Activated T-cell treated with anti-CD3 and anti-CD28 coated beads, Interleukin-2, amount 50 U/mL, for 4 hours (primary cell): ENCODE measurements around the gene IQCN. TPM values are rescaled to one million over a fixed set of nuclear protein-coding genes. Genes with fewer than 3 reads are reported as not detected.

Source experiments
- ATAC-seq, 2 donors: fragments of 200-7000 bp; cut with Tn5 transposase; one replicate each; pipeline ENCODE4 v1.10.0; 2021
- DNase-seq: peaks from one replicate; pipeline ENCODE4 v3.0.0-alpha.2; 2020
- H3K27me3 Mint-ChIP-seq: one replicate; pipeline ENCODE4 v1.8.0; 2021; ENCODE audit warnings: low read depth, mixed read lengths
- H3K36me3 Mint-ChIP-seq: one replicate; pipeline ENCODE4 v1.8.0; 2022; ENCODE audit warnings: mixed read lengths; ENCODE audit not compliant: insufficient read depth
- H3K4me1 Mint-ChIP-seq: one replicate; pipeline ENCODE4 v1.8.0; 2021; ENCODE audit warnings: low read depth, mixed read lengths
- H3K4me3 Mint-ChIP-seq: one replicate; pipeline ENCODE4 v1.8.0; 2021; ENCODE audit warnings: mild to moderate bottlenecking, moderate library complexity, mixed read lengths
- H3K9me3 Mint-ChIP-seq: one replicate; pipeline ENCODE4 v1.8.0; 2021; ENCODE audit warnings: mixed read lengths
- total RNA-seq, 3 donors: library from RNA; stranded (reverse); gene quantifications; one replicate each; pipeline ENCODE4 v1.2.1, GENCODE V29; 2021

IQCN gene
- total RNA-seq, 3 donors from 2014 or later, result 0.35 to 0.42 (median 0.38) TPM

DNA sequence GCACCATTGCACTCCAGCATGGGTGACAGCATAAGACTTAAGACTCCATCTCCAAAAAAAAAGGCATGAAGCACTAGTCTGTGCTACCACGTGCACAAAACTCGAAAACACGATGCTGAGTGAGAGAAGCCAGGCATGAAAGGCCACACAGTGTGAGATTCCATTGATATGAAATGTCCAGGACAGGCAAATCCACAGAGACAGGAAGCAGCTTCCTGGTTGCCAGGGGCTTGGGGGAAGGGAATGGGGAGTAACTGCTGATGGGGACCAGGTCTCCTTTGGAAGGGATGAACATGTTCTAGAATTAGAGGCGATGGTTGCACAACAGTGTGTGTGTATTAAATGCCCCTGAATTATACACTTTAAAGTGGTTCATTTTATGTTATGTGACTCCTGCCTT lies 23.1 kb upstream of the IQCN start:
- H3K27me3 Mint-ChIP-seq, result no peaks in the 10 kb centered on the region
- ATAC-seq (no peak), DNase-seq (no peak)
- peaks cover 53% of the 10 kb centered on the region for H3K4me1 Mint-ChIP-seq
- no peaks in the 10 kb centered on the region for H3K9me3 Mint-ChIP-seq
- H3K36me3 Mint-ChIP-seq, result no peaks in the 10 kb centered on the region
- H3K4me3 Mint-ChIP-seq, result no peak overlapping the region

DNA sequence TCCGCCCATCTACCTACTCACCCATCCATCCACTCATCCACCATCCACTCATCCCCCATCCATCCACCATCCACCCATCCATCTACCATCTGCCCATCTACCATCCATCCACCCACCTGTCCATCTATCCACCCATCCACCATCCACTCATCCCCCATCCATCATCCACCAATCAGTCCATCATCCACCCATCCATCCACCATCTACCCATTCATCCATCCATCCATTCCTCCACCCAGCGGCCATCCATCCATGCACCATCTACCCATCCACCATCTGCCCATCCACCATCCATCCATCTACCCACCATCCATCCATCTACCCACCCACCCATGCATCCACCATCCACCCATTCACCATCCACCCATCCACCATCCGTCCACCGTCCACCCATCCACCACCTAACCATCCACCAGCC lies 20.8 kb upstream of the IQCN start:
- Mint-ChIP-seq H3K27me3 (no peaks in the 10 kb centered on the region), H3K9me3 (no peaks in the 10 kb centered on the region), H3K4me3 (no peak overlapping the region), H3K4me1 (peaks cover 61% of the 10 kb centered on the region), H3K36me3 (no peaks in the 10 kb centered on the region)
- ATAC-seq (no peak), DNase-seq (no peak)

DNA sequence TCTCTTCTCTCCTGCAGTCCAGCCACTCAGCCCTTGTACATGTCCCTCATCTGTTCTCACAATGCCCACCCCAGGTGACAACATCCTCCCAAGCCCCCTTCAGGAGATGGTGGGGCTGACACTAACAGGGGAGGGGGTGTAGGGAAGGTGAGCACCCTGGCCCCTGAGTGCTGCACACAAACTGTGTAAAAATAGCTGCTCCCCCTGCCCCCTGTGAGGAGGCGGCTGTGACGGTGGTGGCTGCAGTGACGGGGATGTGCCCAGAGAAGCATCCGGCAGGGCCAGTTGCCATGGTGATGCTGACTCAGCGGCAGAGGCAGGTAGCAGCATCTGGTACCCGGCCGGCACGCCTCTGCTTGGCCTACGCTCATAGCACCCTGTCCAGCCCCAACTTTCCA lies 20.2 kb upstream of the IQCN start:
- peak; percentile 27 to 38 for ATAC-seq
- Mint-ChIP-seq H3K9me3 (no peaks in the 10 kb centered on the region), H3K27me3 (no peaks in the 10 kb centered on the region), H3K36me3 (no peaks in the 10 kb centered on the region), H3K4me3 (peak overlapping the region; percentile 88), H3K4me1 (peaks cover 67% of the 10 kb centered on the region)
- DNase-seq, result peak; percentile 94

DNA sequence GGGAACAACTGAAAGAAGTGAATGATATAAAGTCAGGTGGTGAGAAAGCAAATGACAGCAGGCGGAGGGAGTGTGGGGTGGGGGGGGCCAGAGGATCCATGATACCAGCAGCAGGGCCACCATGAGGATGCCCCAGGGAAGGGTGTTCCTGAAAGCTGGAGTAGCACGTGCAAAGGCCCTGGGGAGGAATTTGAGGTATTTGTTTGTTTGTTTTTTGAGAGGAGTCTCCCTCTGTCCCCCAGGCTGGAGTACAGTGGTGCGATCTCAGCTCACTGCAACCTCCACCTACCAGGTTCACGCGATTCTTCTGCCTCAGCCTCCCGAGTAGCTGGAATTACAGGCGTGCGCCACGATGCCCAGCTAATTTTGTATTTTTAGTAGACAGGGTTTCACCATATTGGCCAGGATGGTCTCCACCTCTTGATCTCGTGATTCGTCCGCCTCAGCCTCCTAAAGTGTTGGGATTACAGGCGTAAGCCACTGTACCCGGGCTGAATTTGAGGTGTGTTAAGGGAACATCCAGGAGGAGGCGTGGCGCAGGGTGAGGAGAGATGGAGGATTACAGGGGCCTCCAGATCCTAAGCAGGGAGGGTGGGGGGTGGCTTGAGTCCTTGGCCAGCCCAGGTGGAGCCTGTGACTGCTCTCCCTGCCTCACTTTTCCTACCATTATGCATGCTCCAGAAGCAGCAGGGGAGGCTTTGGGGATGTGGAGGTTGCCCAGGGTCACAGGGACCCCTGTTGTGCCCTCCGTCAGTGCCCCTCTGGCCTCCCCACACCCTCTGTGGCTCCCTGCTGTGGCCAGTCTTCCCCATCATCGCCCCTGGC lies 19.6 kb upstream of the IQCN start:
- ATAC-seq (no peak), DNase-seq (no peak)

DNA sequence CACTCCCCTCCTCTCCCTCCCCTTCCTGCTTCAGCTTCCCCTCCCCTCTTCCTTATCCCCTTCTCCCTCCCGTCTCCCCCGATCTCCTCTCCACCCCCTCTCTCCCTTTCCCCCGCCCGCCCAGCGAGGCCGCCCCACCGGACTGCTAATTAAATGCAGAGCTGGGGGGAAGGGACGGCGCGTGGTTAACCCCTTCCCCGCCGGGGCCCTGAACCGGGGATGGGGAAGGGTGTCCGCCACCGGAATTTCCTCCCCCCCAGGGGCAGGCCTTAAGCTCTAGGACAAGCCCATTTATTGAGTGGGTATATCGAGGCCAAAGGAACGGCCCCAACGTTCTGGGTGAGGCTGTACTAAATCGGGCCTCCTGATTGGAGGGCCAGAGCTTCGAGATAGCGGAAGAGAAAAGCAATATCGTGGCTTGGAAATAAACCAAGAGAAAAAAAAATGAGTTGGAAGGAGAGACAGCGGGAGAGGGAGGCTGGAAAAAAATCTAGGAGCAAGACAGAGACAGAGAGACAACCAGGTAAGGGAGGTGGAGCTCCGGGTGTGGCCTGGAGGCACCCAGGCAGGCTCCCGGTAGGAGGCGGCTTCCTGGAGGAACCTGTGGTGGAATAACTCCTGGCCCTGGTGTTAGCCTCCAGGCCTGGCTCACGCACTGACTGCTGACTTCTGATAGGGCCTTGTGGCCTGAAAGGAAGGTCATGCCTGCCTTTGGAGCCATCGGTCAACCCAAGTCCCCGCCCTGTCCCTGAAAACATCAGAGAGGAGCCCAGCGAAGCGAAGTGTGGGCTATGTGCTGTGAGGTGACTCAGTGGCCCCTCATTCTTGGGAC lies 18.8 kb upstream of the IQCN start:
- H3K4me3 Mint-ChIP-seq, result peak overlapping the region; percentile 88
- H3K36me3 Mint-ChIP-seq, result no peaks in the 10 kb centered on the region
- peak; percentile 4 to 26 for ATAC-seq
- no peaks in the 10 kb centered on the region for H3K27me3 Mint-ChIP-seq
- no peaks in the 10 kb centered on the region for H3K9me3 Mint-ChIP-seq
- DNase-seq, result no peak
- peaks cover 64% of the 10 kb centered on the region for H3K4me1 Mint-ChIP-seq

More for the DNA sequence above, 19.6 kb upstream of the IQCN start:
- H3K36me3 Mint-ChIP-seq, result no peaks in the 10 kb centered on the region
- H3K9me3 Mint-ChIP-seq, result no peaks in the 10 kb centered on the region
- no peaks in the 10 kb centered on the region for H3K27me3 Mint-ChIP-seq
- peaks cover 66% of the 10 kb centered on the region for H3K4me1 Mint-ChIP-seq
- peak overlapping the region; percentile 88 for H3K4me3 Mint-ChIP-seq

DNA sequence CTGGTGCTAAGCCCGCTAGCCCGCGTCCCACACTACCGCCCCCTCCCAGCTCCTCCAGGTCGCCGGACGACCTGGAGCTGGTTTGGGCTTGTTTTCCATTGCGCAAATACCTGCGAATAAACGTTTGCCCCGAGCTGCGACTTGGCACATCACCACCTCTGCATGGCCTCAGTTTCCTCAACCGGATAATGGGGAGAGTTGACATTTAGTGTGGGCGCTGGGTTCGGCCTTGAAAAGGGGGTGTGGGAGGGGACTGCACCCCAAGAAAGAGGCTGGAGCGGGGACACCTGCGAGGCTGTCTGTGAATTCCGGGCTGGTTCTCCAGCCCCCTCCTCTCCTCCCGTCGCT lies 18.2 kb upstream of the IQCN start:
- H3K36me3 Mint-ChIP-seq, result no peaks in the 10 kb centered on the region
- peak overlapping the region; percentile 88 for H3K4me3 Mint-ChIP-seq
- no peaks in the 10 kb centered on the region for H3K9me3 Mint-ChIP-seq
- DNase-seq (no peak), ATAC-seq (peak in 1 of 2 donors; percentile 1)
- H3K4me1 Mint-ChIP-seq, result peaks cover 61% of the 10 kb centered on the region
- H3K27me3 Mint-ChIP-seq, result no peaks in the 10 kb centered on the region

DNA sequence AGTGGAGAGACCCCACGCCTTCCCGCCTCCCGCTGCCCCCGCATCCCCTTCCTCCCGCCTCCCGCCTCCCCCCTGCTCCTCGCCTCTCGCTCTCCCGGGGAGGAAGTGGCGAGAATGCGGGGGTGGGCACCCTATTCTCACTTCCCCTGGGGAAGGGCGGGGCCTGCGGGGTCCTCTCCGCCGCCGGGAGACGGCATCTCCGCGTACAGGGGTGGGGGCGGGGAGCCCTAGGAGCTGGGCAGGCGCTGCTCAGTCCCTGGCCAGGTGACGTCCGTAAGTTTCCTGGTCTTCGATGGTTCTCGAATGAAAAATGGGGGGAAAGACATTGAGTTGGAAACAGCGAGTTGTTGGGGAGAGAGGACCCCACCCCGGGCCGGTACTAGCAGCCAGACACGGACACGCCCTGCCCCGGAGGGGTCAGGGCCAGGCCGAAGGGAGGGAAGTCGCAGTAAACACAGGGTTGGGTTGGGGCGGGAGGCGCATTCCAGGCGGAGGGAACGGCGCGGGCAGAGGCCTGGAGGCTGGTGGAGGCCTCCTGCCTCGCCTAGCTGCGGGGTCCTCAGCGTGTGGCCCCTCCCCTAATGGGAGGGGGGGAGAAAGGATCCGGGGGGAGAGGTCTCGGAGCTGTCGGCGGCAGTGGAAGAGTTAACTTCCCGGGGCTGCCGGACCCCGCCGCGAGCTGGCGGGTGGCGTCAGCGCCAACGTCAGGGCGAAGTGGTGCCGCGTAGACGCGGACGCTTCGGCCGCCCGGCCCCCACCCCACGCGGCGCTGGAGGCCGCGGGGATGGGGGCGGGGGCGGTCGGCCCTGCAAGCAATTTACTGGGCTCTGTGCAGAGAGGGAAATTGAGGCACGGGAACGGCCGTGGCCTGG lies 17.6 kb upstream of the IQCN start:
- Mint-ChIP-seq H3K9me3 (no peaks in the 10 kb centered on the region), H3K4me1 (peaks cover 62% of the 10 kb centered on the region), H3K4me3 (peak overlapping the region; percentile 88), H3K36me3 (no peaks in the 10 kb centered on the region), H3K27me3 (no peaks in the 10 kb centered on the region)
- DNase-seq (peak; percentile 76), ATAC-seq (peak; percentile 36 to 42)

DNA sequence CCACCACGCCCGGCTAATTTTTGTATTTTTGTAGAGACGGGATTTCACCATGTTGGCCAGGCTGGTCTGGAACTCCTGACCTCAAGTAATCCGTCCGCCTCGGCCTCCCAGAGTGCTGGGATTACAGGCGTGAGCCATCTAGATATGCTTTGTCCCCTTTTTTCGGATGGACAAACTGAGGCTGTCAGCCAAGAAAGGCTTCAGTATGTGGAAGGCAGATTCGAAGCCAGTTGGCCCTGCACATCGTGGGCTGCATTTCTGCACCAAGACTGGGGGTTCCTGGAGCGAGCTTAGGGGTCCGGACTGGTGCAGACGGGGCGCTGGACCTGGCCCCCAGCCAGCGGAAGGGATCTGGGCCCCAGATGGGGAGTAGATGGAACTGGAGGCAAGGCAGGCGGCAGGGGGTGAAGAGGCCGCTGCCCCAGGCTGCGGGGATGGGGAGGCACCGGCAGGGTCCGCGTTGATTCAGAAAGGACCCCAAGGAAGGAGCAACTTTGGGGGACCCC lies 16.8 kb upstream of the IQCN start:
- no peaks in the 10 kb centered on the region for H3K27me3 Mint-ChIP-seq
- H3K4me1 Mint-ChIP-seq, result peaks cover 65% of the 10 kb centered on the region
- DNase-seq (no peak), ATAC-seq (peak in 1 of 2 donors; percentile 1)
- H3K4me3 Mint-ChIP-seq, result peak overlapping the region; percentile 88
- no peaks in the 10 kb centered on the region for H3K9me3 Mint-ChIP-seq
- no peaks in the 10 kb centered on the region for H3K36me3 Mint-ChIP-seq

DNA sequence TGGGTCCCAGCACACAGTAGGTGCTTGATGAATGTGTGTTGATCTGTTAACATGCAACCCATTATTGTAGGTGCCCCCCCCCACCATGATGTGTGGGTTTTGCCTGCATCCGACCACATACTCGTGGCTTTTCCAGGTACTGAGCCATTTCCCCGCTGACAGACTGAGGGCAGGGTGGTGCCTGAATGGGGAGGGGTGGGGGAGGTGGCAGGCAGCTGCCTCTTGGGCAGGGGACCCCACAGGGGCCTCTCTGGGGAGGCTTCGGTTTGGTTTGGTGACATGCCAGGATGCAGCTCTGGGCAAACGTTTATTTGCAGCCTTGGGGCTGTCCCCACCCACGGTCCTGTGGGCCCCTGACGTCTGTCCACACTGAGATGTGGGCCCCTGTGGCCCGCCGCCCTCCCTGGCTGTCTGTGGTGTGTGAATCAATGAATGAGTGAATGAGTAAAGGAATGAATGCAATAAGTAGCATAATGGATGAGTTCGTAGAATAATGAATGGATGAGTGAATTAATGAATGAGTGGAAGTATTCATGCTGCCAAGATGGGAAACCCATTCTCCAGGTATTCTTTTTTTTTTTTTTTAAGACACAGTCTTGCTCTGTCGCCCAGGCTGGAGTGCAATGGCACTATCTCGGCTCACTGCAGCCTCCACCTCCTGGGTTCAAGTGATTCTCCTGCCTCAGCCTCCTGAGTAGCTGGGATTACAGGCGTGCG lies 16.2 kb upstream of the IQCN start:
- DNase-seq (peak; percentile 80), ATAC-seq (peak; percentile 70 to 71)
- H3K4me1 Mint-ChIP-seq, result peaks cover 65% of the 10 kb centered on the region
- no peaks in the 10 kb centered on the region for H3K36me3 Mint-ChIP-seq
- H3K27me3 Mint-ChIP-seq, result no peaks in the 10 kb centered on the region
- H3K9me3 Mint-ChIP-seq, result no peaks in the 10 kb centered on the region
- peak overlapping the region; percentile 88 for H3K4me3 Mint-ChIP-seq

DNA sequence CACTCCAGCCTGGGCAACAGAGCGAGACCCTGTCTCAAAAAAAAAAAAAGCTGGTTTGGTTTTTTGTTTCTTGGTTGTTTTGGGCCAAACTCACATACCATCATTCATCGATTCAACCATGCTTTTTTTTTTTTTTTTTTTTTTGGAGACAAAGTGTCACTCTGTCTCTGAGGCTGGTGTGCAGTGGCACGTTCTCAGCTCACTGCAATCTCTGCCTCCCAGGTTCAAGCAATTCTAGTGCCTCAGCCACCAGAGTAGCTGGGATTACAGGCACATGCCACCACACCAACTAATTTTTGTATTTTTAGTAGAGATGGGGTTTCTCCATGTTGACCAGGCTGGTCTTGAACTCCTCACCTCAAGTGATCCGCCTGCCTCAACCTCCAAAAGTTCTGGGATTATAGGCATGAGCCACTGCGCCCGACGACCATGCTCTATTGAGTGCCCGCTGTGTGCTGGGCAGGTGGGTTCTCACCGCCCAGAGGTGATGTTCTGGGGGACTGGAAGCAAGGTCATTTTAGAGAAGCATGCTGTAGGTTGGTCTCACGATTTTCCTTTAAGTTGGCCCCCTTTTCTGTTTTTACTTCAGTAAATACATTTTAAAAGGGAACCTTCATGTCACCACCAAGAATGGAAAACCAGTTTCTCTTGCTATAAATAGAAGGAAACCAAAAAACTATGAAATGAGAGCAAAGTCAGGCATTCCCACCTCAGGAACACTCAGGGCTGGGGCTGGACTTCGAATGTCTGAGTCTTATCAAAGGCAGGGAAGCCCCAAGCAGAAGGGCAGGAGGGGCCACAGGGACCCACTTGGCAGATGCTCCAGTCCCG lies 15.4 kb upstream of the IQCN start:
- DNase-seq (no peak), ATAC-seq (no peak)
- peak overlapping the region; percentile 50 for H3K4me3 Mint-ChIP-seq
- H3K27me3 Mint-ChIP-seq, result no peaks in the 10 kb centered on the region
- H3K4me1 Mint-ChIP-seq, result peaks cover 67% of the 10 kb centered on the region
- H3K36me3 Mint-ChIP-seq, result no peaks in the 10 kb centered on the region
- no peaks in the 10 kb centered on the region for H3K9me3 Mint-ChIP-seq

DNA sequence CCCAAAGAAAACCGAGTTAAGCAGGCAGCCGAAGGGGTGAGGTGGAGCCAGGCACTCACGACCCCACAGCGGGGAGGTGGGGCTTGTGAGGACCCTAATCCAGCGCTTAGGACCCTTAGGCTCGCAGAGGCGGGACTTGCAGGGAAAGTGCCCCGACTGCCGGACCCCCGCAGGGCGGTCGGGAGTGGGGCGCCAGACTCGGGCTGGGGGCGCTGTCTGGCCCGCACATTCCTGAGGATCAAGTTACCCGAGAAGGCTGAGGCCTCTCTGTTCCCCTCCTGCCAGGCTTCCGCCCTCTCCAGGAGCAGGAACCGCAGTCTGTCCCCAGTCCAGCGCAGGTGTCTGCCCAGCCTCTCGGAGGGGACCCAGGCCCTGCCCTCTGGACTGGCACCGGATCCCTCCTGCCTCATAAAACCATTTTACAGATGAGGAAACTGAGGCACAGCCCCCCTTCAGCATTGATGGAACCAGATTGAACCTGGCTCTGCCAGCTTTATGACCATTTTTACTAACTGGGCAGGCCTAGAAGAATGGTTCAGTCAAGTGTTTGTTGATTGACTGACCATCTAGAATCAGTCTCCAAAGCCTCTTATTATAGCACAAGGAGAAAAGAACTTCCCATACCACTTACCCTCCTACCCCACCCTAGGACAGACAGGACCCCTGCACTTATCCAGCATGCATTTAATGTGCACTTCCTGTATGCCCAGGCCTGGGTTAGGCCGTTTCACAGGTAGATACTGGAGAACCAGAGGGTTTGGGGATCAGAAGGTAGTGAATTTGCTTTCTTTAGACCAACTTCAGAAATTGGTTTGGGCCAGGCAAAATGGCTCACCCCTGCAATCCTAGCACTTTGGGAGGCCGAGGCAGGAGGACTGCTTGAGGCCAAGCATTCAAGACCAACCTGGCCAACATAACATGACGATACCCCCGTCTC lies 13.9 kb upstream of the IQCN start:
- no peaks in the 10 kb centered on the region for H3K36me3 Mint-ChIP-seq
- no peaks in the 10 kb centered on the region for H3K9me3 Mint-ChIP-seq
- DNase-seq (no peak), ATAC-seq (no peak)
- peaks cover 56% of the 10 kb centered on the region for H3K4me1 Mint-ChIP-seq
- no peaks in the 10 kb centered on the region for H3K27me3 Mint-ChIP-seq
- H3K4me3 Mint-ChIP-seq, result no peak overlapping the region

DNA sequence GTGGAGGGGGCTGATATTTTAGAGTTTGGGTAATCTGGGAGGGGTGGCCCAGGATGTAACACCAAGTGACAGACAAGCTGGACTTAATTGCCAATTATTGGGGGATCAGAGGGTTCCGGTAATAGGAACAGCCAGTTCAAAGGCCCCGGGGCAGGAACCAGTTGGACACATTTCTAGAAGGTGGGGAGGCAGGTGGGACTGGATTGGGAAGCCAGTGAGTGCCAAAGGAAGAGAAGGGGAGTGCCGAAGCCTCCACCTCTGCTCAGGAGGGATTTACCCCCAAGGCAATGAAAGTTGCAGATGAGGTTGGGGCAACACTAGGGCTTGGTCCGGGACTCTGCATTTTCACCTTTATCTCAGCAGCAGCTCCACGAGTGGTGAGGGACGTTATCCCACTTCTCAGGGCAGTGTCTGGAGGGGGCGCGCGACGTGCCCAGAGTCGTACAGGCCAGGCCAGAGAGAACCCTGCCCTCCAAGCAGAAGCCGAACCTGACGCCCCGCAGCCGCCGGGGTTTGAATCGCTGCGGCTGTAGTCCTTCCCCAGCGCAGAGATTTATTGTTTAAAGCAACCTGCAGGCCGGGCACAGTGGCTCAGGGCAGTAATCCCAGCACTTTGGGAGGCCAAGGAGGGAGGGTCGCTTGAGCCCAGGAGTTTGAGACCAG lies 12.9 kb upstream of the IQCN start:
- no peak for DNase-seq
- Mint-ChIP-seq H3K36me3 (no peaks in the 10 kb centered on the region), H3K4me1 (peaks cover 60% of the 10 kb centered on the region), H3K9me3 (no peaks in the 10 kb centered on the region), H3K4me3 (no peak overlapping the region), H3K27me3 (no peaks in the 10 kb centered on the region)
- no peak for ATAC-seq
